Astrocyte (in vitro differentiated cells and primary cell): ENCODE measurements around the gene FER.

Experiments used
- EZH2 ChIP-seq: IDR thresholded peaks from 2 replicates; pipeline ENCODE4 v1.6.1; 2012; ENCODE audit warnings: mild to moderate bottlenecking, low read length, inconsistent platforms; ENCODE audit not compliant: insufficient read depth
- TF ChIP-seq, protein P1 (sequence below): IDR thresholded peaks from 2 replicates; pipeline ENCODE4 v1.5.1; 2011; ENCODE audit warnings: low read depth, mild to moderate bottlenecking, inconsistent platforms, low read length, moderate library complexity; ENCODE audit not compliant: insufficient read depth

- TF ChIP-seq, protein P1, sequence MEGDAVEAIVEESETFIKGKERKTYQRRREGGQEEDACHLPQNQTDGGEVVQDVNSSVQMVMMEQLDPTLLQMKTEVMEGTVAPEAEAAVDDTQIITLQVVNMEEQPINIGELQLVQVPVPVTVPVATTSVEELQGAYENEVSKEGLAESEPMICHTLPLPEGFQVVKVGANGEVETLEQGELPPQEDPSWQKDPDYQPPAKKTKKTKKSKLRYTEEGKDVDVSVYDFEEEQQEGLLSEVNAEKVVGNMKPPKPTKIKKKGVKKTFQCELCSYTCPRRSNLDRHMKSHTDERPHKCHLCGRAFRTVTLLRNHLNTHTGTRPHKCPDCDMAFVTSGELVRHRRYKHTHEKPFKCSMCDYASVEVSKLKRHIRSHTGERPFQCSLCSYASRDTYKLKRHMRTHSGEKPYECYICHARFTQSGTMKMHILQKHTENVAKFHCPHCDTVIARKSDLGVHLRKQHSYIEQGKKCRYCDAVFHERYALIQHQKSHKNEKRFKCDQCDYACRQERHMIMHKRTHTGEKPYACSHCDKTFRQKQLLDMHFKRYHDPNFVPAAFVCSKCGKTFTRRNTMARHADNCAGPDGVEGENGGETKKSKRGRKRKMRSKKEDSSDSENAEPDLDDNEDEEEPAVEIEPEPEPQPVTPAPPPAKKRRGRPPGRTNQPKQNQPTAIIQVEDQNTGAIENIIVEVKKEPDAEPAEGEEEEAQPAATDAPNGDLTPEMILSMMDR, result no peak
- no peak for TF ChIP-seq EZH2
Observed at GRCh38 chr5:109003928-109004327, 256.2 kb downstream of the FER start.
